H9 (cell line): Measurements from ENCODE around the gene DCP1A. TPM values are rescaled to one million over a fixed set of nuclear protein-coding genes. Genes with fewer than 3 reads are reported as not detected.

Experiments used
- DNase-seq: peaks from one replicate; pipeline ENCODE4 v3.0.0-alpha.2; 2017
- H2AFZ ChIP-seq: one replicate; pipeline ENCODE4 v1.6.1; 2013; ENCODE audit warnings: mild to moderate bottlenecking, low read length, control low read depth, moderate library complexity
- H2AK5ac ChIP-seq: 2 replicates; pipeline ENCODE4 v1.6.1; 2013; ENCODE audit warnings: low read length, control low read depth, mixed read lengths; ENCODE audit not compliant: insufficient read length
- H2BK120ac ChIP-seq: one replicate; pipeline ENCODE4 v1.6.1; 2013; ENCODE audit warnings: low read depth, mild to moderate bottlenecking, low read length, control low read depth, inconsistent platforms; ENCODE audit not compliant: poor library complexity, severe bottlenecking
- H2BK12ac ChIP-seq: 2 replicates; pipeline ENCODE4 v1.6.1; 2013; ENCODE audit warnings: low read length, control low read depth, mixed read lengths, low read depth; ENCODE audit not compliant: insufficient read length
- H2BK15ac ChIP-seq: 2 replicates; pipeline ENCODE4 v1.6.1; 2013; ENCODE audit warnings: low read depth, low read length, control low read depth
- H2BK20ac ChIP-seq: one replicate; pipeline ENCODE4 v1.6.1; 2013; ENCODE audit warnings: low read depth, mild to moderate bottlenecking, low read length, control low read depth, inconsistent platforms; ENCODE audit not compliant: poor library complexity, severe bottlenecking
- H2BK5ac ChIP-seq: 2 replicates; pipeline ENCODE4 v1.6.1; 2013; ENCODE audit warnings: low read length, control low read depth, mixed read lengths; ENCODE audit not compliant: insufficient read length
- H3K14ac ChIP-seq: 2 replicates; pipeline ENCODE4 v1.6.1; 2013; ENCODE audit warnings: low read length, control low read depth; ENCODE audit not compliant: insufficient read depth
- H3K18ac ChIP-seq: 2 replicates; pipeline ENCODE4 v1.6.1; 2013; ENCODE audit warnings: low read depth, mild to moderate bottlenecking, mixed read lengths, low read length, control low read depth; ENCODE audit not compliant: insufficient read length
- H3K23ac ChIP-seq: 2 replicates; pipeline ENCODE4 v1.6.1; 2013; ENCODE audit warnings: low read length, control low read depth, mixed read lengths, low read depth; ENCODE audit not compliant: insufficient read length
- H3K23me2 ChIP-seq: 2 replicates; pipeline ENCODE4 v1.6.1; 2013; ENCODE audit warnings: low read depth, mild to moderate bottlenecking, mixed read lengths, low read length, control low read depth; ENCODE audit not compliant: insufficient read length, poor library complexity, severe bottlenecking
- H3K27ac ChIP-seq: 2 replicates; pipeline ENCODE4 v1.5.1; 2013; ENCODE audit warnings: low read length, control low read depth, mixed read lengths, low read depth; ENCODE audit not compliant: insufficient read length
- H3K27me3 ChIP-seq: 2 replicates; pipeline ENCODE4 v1.6.1; 2013; ENCODE audit warnings: low read length, control low read depth, inconsistent platforms; ENCODE audit not compliant: insufficient read depth
- H3K4ac ChIP-seq: 2 replicates; pipeline ENCODE4 v1.6.1; 2013; ENCODE audit warnings: low read depth, mild to moderate bottlenecking, control low read depth, inconsistent platforms, low read length, moderate library complexity
- H3K4me1 ChIP-seq: 2 replicates; pipeline ENCODE4 v1.6.1; 2013; ENCODE audit warnings: low read length, control low read depth, inconsistent platforms; ENCODE audit not compliant: insufficient read depth
- H3K4me2 ChIP-seq: 2 replicates; pipeline ENCODE4 v1.6.1; 2013; ENCODE audit warnings: low read length, control low read depth, mixed read lengths; ENCODE audit not compliant: insufficient read length, insufficient read depth
- H3K56ac ChIP-seq: 2 replicates; pipeline ENCODE4 v1.6.1; 2013; ENCODE audit warnings: low read depth, mild to moderate bottlenecking, mixed read lengths, low read length, control low read depth; ENCODE audit not compliant: insufficient read length
- H3K79me1 ChIP-seq: 2 replicates; pipeline ENCODE4 v1.6.1; 2013; ENCODE audit warnings: low read depth, mild to moderate bottlenecking, moderate library complexity, low read length, control low read depth, inconsistent platforms; ENCODE audit not compliant: insufficient read depth, poor library complexity, severe bottlenecking
- H3K79me2 ChIP-seq: 2 replicates; pipeline ENCODE4 v1.6.1; 2013; ENCODE audit warnings: low read length, control low read depth, inconsistent platforms; ENCODE audit not compliant: insufficient read depth
- H3K9ac ChIP-seq: 2 replicates; pipeline ENCODE4 v1.6.1; 2013; ENCODE audit warnings: low read length, control low read depth, mixed read lengths; ENCODE audit not compliant: insufficient read length; ENCODE audit errors: extremely low read depth
- H3K9me3 ChIP-seq: one replicate; pipeline ENCODE4 v1.6.1; 2013; ENCODE audit warnings: low read depth, low read length, inconsistent platforms; ENCODE audit not compliant: control insufficient read depth
- H3T11ph ChIP-seq: one replicate; pipeline ENCODE4 v1.6.1; 2013; ENCODE audit warnings: mild to moderate bottlenecking, low read length, control low read depth, inconsistent platforms
- H4K20me1 ChIP-seq: one replicate; pipeline ENCODE4 v1.6.1; 2013; ENCODE audit not compliant: control insufficient read depth, insufficient read length, insufficient read depth
- H4K5ac ChIP-seq: 2 replicates; pipeline ENCODE4 v1.6.1; 2013; ENCODE audit warnings: low read depth, mild to moderate bottlenecking, mixed read lengths, low read length, control low read depth; ENCODE audit not compliant: insufficient read length
- H4K8ac ChIP-seq: replicated peaks from 2 replicates; pipeline ENCODE4 v1.6.1; 2013; ENCODE audit warnings: low read length, control low read depth, mixed read lengths, low read depth; ENCODE audit not compliant: insufficient read length
- H4K91ac ChIP-seq: 2 replicates; pipeline ENCODE4 v1.6.1; 2013; ENCODE audit warnings: low read depth, mild to moderate bottlenecking, moderate library complexity, mixed read lengths, low read length, control low read depth; ENCODE audit not compliant: insufficient read length
- H3K27ac Mint-ChIP-seq, 3 experiments: 2 replicates in 2 of 3; 3 replicates in 1 of 3; pipeline ENCODE4 v1.8.0; 2020 to 2021; ENCODE audit warnings: mixed read lengths in 3 of 3, mild to moderate bottlenecking in 1 of 3, moderate library complexity in 1 of 3
- H3K27me3 Mint-ChIP-seq: 2 replicates; pipeline ENCODE4 v1.8.0; 2021; ENCODE audit warnings: low read depth, mild to moderate bottlenecking, moderate library complexity, mixed read lengths
- H3K36me3 Mint-ChIP-seq, 3 experiments: 2 replicates in 2 of 3; 3 replicates in 1 of 3; pipeline ENCODE4 v1.8.0; 2020 to 2021; ENCODE audit warnings: low read depth in 3 of 3, mixed read lengths in 3 of 3; ENCODE audit not compliant: insufficient read depth in 1 of 3
- H3K4me1 Mint-ChIP-seq, 2 experiments: 2 replicates each; pipeline ENCODE4 v1.8.0; 2020; ENCODE audit warnings: mixed read lengths in 2 of 2
- H3K4me3 Mint-ChIP-seq, 2 experiments: 2 replicates in 1 of 2; 3 replicates in 1 of 2; pipeline ENCODE4 v1.8.0; 2020 to 2021; ENCODE audit warnings: mild to moderate bottlenecking in 2 of 2, mixed read lengths in 2 of 2, moderate library complexity in 1 of 2
- H3K9me3 Mint-ChIP-seq, 2 experiments: 2 replicates in 1 of 2; 3 replicates in 1 of 2; pipeline ENCODE4 v1.8.0; 2020; ENCODE audit warnings: mild to moderate bottlenecking in 2 of 2, mixed read lengths in 2 of 2, moderate library complexity in 1 of 2
- WGBS: extraction: QIAGEN DNeasy Blood & Tissue Kit; methylation state at CpG from one replicate; pipeline ENCODE4 v1.1.7; 2013; ENCODE audit warnings: missing lambda C conversion rate, low lambda C conversion rate, mixed read lengths; ENCODE audit not compliant: insufficient read length; ENCODE audit errors: extremely low coverage; 5-methylcytosine and 5-hydroxymethylcytosine counted together
- total RNA-seq: library from RNA; stranded (reverse); gene quantifications from 2 replicates; pipeline ENCODE4 v1.2.1, GENCODE V29; 2021
- TF ChIP-seq, protein P1 (sequence below): fragments of 200-600 bp; sonication (generic); conservative IDR thresholded peaks from 3 replicates; pipeline ENCODE4 v1.8.0; 2021; ENCODE audit warnings: antibody characterized with exemption, mild to moderate bottlenecking

The DCP1A gene
- total RNA-seq, 1 experiment from 2014 or later, result 17.8 TPM

DNA sequence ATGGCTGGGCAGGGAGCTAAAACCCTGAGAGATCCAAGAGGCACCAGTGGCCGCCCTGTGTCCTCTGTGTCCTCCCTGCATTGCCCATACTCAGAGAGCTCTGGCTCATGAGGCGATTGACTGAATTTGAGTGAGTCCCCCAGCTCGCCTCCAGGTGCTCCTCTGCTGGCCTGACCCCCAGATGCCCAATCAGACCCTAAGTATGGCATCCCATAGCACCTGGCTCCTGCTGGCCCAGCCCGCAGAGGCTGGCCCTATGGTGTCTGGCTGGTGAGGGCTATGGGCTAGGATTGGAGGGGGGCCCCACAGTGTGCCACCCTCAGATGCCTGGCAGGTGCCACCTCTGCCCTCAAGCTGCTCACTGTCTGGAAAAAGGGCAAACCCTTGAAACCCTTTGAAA is 89.9 kb downstream of the DCP1A start:
- Histone ChIP-seq H3K14ac (no peak overlapping the region; the same call in 1 of the 2 replicates), H2AFZ (no peak overlapping the region), H3K27me3 (no peaks in the 10 kb centered on the region), H3K4me2 (no peak overlapping the region), H4K91ac (no peak overlapping the region), H3K18ac (no peak overlapping the region), H3K9ac (no peak overlapping the region), H3K4ac (no peak overlapping the region), H2BK20ac (no peak overlapping the region), H3K79me1 (peaks cover 2% of the 10 kb centered on the region), H3K4me1 (peaks cover 14% of the 10 kb centered on the region; the same call in 1 of the 2 replicates), H4K5ac (no peak overlapping the region), H2BK12ac (no peak overlapping the region), H2BK120ac (no peak overlapping the region), H3T11ph (no peak overlapping the region), H2AK5ac (no peak overlapping the region), H3K27ac (no peak overlapping the region), H3K79me2 (peaks cover 31% of the 10 kb centered on the region), H2BK5ac (no peak overlapping the region), H4K8ac (no peak overlapping the region), H3K23me2 (peaks cover 14% of the 10 kb centered on the region), H3K23ac (no peak overlapping the region), H4K20me1 (no peaks in the 10 kb centered on the region), H3K56ac (no peak overlapping the region), H2BK15ac (no peak overlapping the region), H3K9me3 (no peaks in the 10 kb centered on the region)
- peaks cover 2% of the 10 kb centered on the region for H3K27me3 Mint-ChIP-seq
- H3K36me3 Mint-ChIP-seq, result peaks cover 14 to 17% (median 16%) of the 10 kb centered on the region in 3 experiments
- no peak overlapping the region for H3K27ac Mint-ChIP-seq
- no CpG with 5 or more reads among the region's 4 CpGs for WGBS
- TF ChIP-seq, protein P1, sequence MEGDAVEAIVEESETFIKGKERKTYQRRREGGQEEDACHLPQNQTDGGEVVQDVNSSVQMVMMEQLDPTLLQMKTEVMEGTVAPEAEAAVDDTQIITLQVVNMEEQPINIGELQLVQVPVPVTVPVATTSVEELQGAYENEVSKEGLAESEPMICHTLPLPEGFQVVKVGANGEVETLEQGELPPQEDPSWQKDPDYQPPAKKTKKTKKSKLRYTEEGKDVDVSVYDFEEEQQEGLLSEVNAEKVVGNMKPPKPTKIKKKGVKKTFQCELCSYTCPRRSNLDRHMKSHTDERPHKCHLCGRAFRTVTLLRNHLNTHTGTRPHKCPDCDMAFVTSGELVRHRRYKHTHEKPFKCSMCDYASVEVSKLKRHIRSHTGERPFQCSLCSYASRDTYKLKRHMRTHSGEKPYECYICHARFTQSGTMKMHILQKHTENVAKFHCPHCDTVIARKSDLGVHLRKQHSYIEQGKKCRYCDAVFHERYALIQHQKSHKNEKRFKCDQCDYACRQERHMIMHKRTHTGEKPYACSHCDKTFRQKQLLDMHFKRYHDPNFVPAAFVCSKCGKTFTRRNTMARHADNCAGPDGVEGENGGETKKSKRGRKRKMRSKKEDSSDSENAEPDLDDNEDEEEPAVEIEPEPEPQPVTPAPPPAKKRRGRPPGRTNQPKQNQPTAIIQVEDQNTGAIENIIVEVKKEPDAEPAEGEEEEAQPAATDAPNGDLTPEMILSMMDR, result no peak
- H3K9me3 Mint-ChIP-seq, result no peaks in the 10 kb centered on the region
- peaks cover 41 to 49% of the 10 kb centered on the region in 2 experiments for H3K4me1 Mint-ChIP-seq
- DNase-seq, result no peak
- no peak overlapping the region for H3K4me3 Mint-ChIP-seq
